ENCODE data around the gene CTSD. TPM values are rescaled to one million over a fixed set of nuclear protein-coding genes. Genes with fewer than 3 reads are reported as not detected.

The CTSD gene
- total RNA-seq, 2 experiments from 2014 or later, result 133 to 165 TPM

GRCh38 chr11:1761857-1762536, 1.7 kb downstream of the CTSD start:
- no peaks in the 10 kb centered on the region for H3K9me3 Mint-ChIP-seq (ENCODE audit: low read depth)
- H3K27ac Mint-ChIP-seq, result peak overlapping the region; percentile 49
- H3K4me1 Mint-ChIP-seq, result peaks cover 53% of the 10 kb centered on the region
- peaks cover 4% of the 10 kb centered on the region for H3K36me3 Mint-ChIP-seq
- ATAC-seq, result no peak
- H3K27me3 Mint-ChIP-seq, result no peaks in the 10 kb centered on the region
- CTCF ChIA-PET, result interaction anchor here (0.7 to 2.3 kb wide), 5 partner anchors 15 to 120 kb away, joined by 3 to 14 read pairs (median 4); no protein-coding TSS in a partner anchor
- no peak for DNase-seq
- H3K4me3 Mint-ChIP-seq, result peak overlapping the region; percentile 63

GRCh38 chr11:1761110-1761856, 2.4 kb downstream of the CTSD start:
- peaks cover 60% of the 10 kb centered on the region for H3K4me1 Mint-ChIP-seq
- DNase-seq (no peak), ATAC-seq (no peak)
- CTCF ChIA-PET, result interaction anchor here (1.0 to 2.3 kb wide), 4 partner anchors 16 to 121 kb away, joined by 3 to 14 read pairs (median 4); no protein-coding TSS in a partner anchor
- no peaks in the 10 kb centered on the region for H3K27me3 Mint-ChIP-seq
- no peaks in the 10 kb centered on the region for H3K9me3 Mint-ChIP-seq (ENCODE audit: low read depth)
- H3K27ac Mint-ChIP-seq, result peak overlapping the region; percentile 49
- H3K36me3 Mint-ChIP-seq, result peaks cover 8% of the 10 kb centered on the region
- H3K4me3 Mint-ChIP-seq, result no peak overlapping the region

GRCh38 chr11:1760351-1761109, 3.2 kb downstream of the CTSD start:
- Mint-ChIP-seq H3K27me3 (no peaks in the 10 kb centered on the region), H3K36me3 (peaks cover 11% of the 10 kb centered on the region), H3K4me3 (no peak overlapping the region), H3K4me1 (peaks cover 68% of the 10 kb centered on the region), H3K27ac (peak overlapping the region; percentile 94), H3K9me3 (ENCODE audit: low read depth) (no peaks in the 10 kb centered on the region)
- DNase-seq (no peak), ATAC-seq (no peak)
- CTCF ChIA-PET, result no interaction called here

GRCh38 chr11:1759851-1760220, 3.9 kb downstream of the CTSD start:
- DNase-seq, result peak; percentile 51
- Mint-ChIP-seq H3K9me3 (ENCODE audit: low read depth) (no peaks in the 10 kb centered on the region), H3K27ac (peak overlapping the region; percentile 94), H3K4me3 (no peak overlapping the region), H3K4me1 (peaks cover 70% of the 10 kb centered on the region), H3K27me3 (no peaks in the 10 kb centered on the region), H3K36me3 (peaks cover 11% of the 10 kb centered on the region)
- CTCF ChIA-PET, result no interaction called here
- no peak for ATAC-seq

- H3K36me3 Mint-ChIP-seq, result peaks cover 11% of the 10 kb centered on the region
- no peak for ATAC-seq
- DNase-seq, result no peak
- H3K4me1 Mint-ChIP-seq, result peaks cover 67% of the 10 kb centered on the region
- CTCF ChIA-PET, result interaction anchor here (1.8 kb wide), 1 partner anchor 92 kb away, joined by 4 read pairs; no protein-coding TSS in a partner anchor
- no peaks in the 10 kb centered on the region for H3K9me3 Mint-ChIP-seq (ENCODE audit: low read depth)
- no peaks in the 10 kb centered on the region for H3K27me3 Mint-ChIP-seq
- peak overlapping the region; percentile 67 for H3K4me3 Mint-ChIP-seq
- peak overlapping the region; percentile 94 for H3K27ac Mint-ChIP-seq
Measured at GRCh38 chr11:1759151-1759850, 4.4 kb downstream of the CTSD start.

GRCh38 chr11:1758611-1759150, 5.0 kb downstream of the CTSD start:
- CTCF ChIA-PET, result interaction anchor here (1.2 to 2.0 kb wide), 8 partner anchors 13 to 393 kb away, joined by 4 to 26 read pairs (median 5); no protein-coding TSS in a partner anchor
- H3K27me3 Mint-ChIP-seq, result no peaks in the 10 kb centered on the region
- peaks cover 65% of the 10 kb centered on the region for H3K4me1 Mint-ChIP-seq
- peak overlapping the region; percentile 94 for H3K27ac Mint-ChIP-seq
- H3K4me3 Mint-ChIP-seq, result peak overlapping the region; percentile 67
- no peak for ATAC-seq
- H3K36me3 Mint-ChIP-seq, result peaks cover 12% of the 10 kb centered on the region
- H3K9me3 Mint-ChIP-seq (ENCODE audit: low read depth), result no peaks in the 10 kb centered on the region
- DNase-seq, result no peak

GRCh38 chr11:1757861-1758610, 5.7 kb downstream of the CTSD start:
- peak overlapping the region; percentile 67 for H3K4me3 Mint-ChIP-seq
- H3K36me3 Mint-ChIP-seq, result peaks cover 16% of the 10 kb centered on the region
- no peaks in the 10 kb centered on the region for H3K27me3 Mint-ChIP-seq
- CTCF ChIA-PET, result interaction anchor here (0.8 to 2.0 kb wide), 13 partner anchors 14 to 394 kb away, joined by 3 to 26 read pairs (median 4); no protein-coding TSS in a partner anchor
- ATAC-seq, result peak; percentile 83
- H3K4me1 Mint-ChIP-seq, result peaks cover 67% of the 10 kb centered on the region
- DNase-seq, result peak; percentile 89
- no peaks in the 10 kb centered on the region for H3K9me3 Mint-ChIP-seq (ENCODE audit: low read depth)
- H3K27ac Mint-ChIP-seq, result peak overlapping the region; percentile 94

GRCh38 chr11:1756791-1757771, 6.6 kb downstream of the CTSD start:
- no peak overlapping the region for H3K4me3 Mint-ChIP-seq
- peak; percentile 7 for ATAC-seq
- no peaks in the 10 kb centered on the region for H3K9me3 Mint-ChIP-seq (ENCODE audit: low read depth)
- CTCF ChIA-PET, result interaction anchor here (0.8 to 2.0 kb wide), 16 partner anchors 13 to 394 kb away, joined by 3 to 26 read pairs (median 4); no protein-coding TSS in a partner anchor
- H3K27me3 Mint-ChIP-seq, result no peaks in the 10 kb centered on the region
- H3K36me3 Mint-ChIP-seq, result peaks cover 17% of the 10 kb centered on the region
- peaks cover 58% of the 10 kb centered on the region for H3K4me1 Mint-ChIP-seq
- DNase-seq, result no peak
- H3K27ac Mint-ChIP-seq, result peak overlapping the region; percentile 94

- Mint-ChIP-seq H3K9me3 (ENCODE audit: low read depth) (no peaks in the 10 kb centered on the region), H3K36me3 (peaks cover 17% of the 10 kb centered on the region), H3K27ac (peak overlapping the region; percentile 64), H3K4me3 (no peak overlapping the region), H3K27me3 (no peaks in the 10 kb centered on the region), H3K4me1 (peaks cover 55% of the 10 kb centered on the region)
- ATAC-seq, result no peak
- DNase-seq, result no peak
- CTCF ChIA-PET, result interaction anchor here (0.8 to 1.2 kb wide), 6 partner anchors 8 to 245 kb away, joined by 3 to 5 read pairs (median 4); partner anchors contain the start of gene CTSD
Measured at GRCh38 chr11:1755692-1756561, 7.8 kb downstream of the CTSD start.

- no peak overlapping the region for H3K4me3 Mint-ChIP-seq
- DNase-seq (no peak), ATAC-seq (no peak)
- H3K36me3 Mint-ChIP-seq, result peaks cover 17% of the 10 kb centered on the region
- H3K27me3 Mint-ChIP-seq, result peaks cover 3% of the 10 kb centered on the region
- peaks cover 52% of the 10 kb centered on the region for H3K4me1 Mint-ChIP-seq
- H3K9me3 Mint-ChIP-seq (ENCODE audit: low read depth), result no peaks in the 10 kb centered on the region
- H3K27ac Mint-ChIP-seq, result peak overlapping the region; percentile 64
- CTCF ChIA-PET, result interaction anchor here (0.8 to 1.1 kb wide), 3 partner anchors 9 to 61 kb away, joined by 3 to 5 read pairs (median 4); partner anchors contain the start of gene CTSD
Measured at GRCh38 chr11:1755344-1755691, 8.4 kb downstream of the CTSD start.
